Adrenal gland (tissue), 12 donors: ENCODE results near the gene PLA2G4F. TPM values are rescaled to one million over a fixed set of nuclear protein-coding genes. Genes with fewer than 3 reads are reported as not detected.

ENCODE experiments used
- DNase-seq, 7 donors: peaks; one replicate each; pipeline ENCODE4 v3.0.0-alpha.2; 2019 to 2020
- H3K27ac ChIP-seq, 5 donors: fragments of 200-600 bp; sonication (generic) in 4 of 5; 1 replicate in 3 of 5; 2 replicates in 2 of 5; pipeline versions ENCODE4 v1.5.1 to v1.8.0; 2016 to 2020; ENCODE audit warnings: mild to moderate bottlenecking in 1 of 5
- H3K27me3 ChIP-seq: fragments of 200-600 bp; 2 replicates; pipeline ENCODE4 v1.8.0; 2021
- H3K36me3 ChIP-seq, 2 donors: fragments of 200-600 bp; replicated peaks in 1 of 2; 1 replicate in 1 of 2; 2 replicates in 1 of 2; pipeline versions ENCODE4 v1.5.1 to v1.8.0; 2018 to 2022
- H3K4me1 ChIP-seq, 2 donors: fragments of 200-600 bp; replicated peaks in 1 of 2; 1 replicate in 1 of 2; 2 replicates in 1 of 2; pipeline versions ENCODE4 v1.5.1 to v1.8.0; 2018 to 2021
- H3K4me3 ChIP-seq, 4 donors: fragments of 200-600 bp; sonication (generic) in 3 of 4; one replicate each; pipeline ENCODE4 v1.5.1; 2016 to 2018
- H3K9me3 ChIP-seq, 3 donors: fragments of 200-600 bp; sonication (generic) in 1 of 3; replicated peaks in 1 of 3; 1 replicate in 2 of 3; 2 replicates in 1 of 3; pipeline versions ENCODE4 v1.5.1 to v1.8.0; 2016 to 2021
- POLR2A ChIP-seq, 2 donors: fragments of 450-650 bp; IDR thresholded peaks; one replicate each; pipeline ENCODE4 v1.6.1; 2017; ENCODE audit warnings: antibody characterized with exemption in 2 of 2, mild to moderate bottlenecking in 2 of 2, moderate library complexity in 1 of 2
- WGBS, 4 donors: extraction: QIAGEN DNeasy Blood & Tissue Kit in 2 of 4; methylation state at CpG; one replicate each; pipeline versions ENCODE4 v1.1.5 to v1.1.7; 2013 to 2017; 5-methylcytosine and 5-hydroxymethylcytosine counted together
- intact Hi-C, 2 donors: fragments of 100-400 bp; cut with DNase I; formaldehyde crosslinking; loops; one replicate each; pipeline versions ENCODE4 v1.14.1 to v1.15.0; 2022 to 2023
- polyA plus RNA-seq, 3 donors: library from polyadenylated mRNA; stranded (reverse); fragments of 200-250 nt in 2 of 3; fragments of 350-450 nt in 1 of 3; fragmentation: Illumina TruSeq in 1 of 3; extraction: RNeasy Lipid Tissue Mini Kit (QIAGEN cat#74804) in 1 of 3; gene quantifications; one replicate each; pipeline ENCODE4 v1.2.3, GENCODE V29; 2013 to 2014
- total RNA-seq, 9 donors: library from RNA; depleted of rRNA in 4 of 9; stranded (reverse); fragments of >200 nt in 4 of 9; fragments of 120-200 nt in 1 of 9; fragmentation: NEBNext Ultra II Directional in 1 of 9; extraction: Animal tissue kit (Norgen Biotek cat#: 25700) in 1 of 9; gene quantifications; one replicate each; pipeline versions ENCODE4 v1.1.0 to v1.2.4, GENCODE V29; 2013 to 2023
- TF ChIP-seq, protein P1 (sequence below), 6 experiments: fragments of 450-650 bp in 4 of 6; fragments of 200-600 bp in 2 of 6; sonication (generic) in 1 of 6; IDR thresholded peaks; 1 replicate in 5 of 6; 2 replicates in 1 of 6; pipeline versions ENCODE4 v1.5.1 to v1.8.0; 2016 to 2021; ENCODE audit warnings: antibody characterized with exemption in 6 of 6, mild to moderate bottlenecking in 2 of 6, moderate library complexity in 1 of 6
- donor health status: healthy with polysubstance abuse.
- donor health status: Bipolar disorder and iron deficiency.
- donor health status: DM: yes; HTN: yes; CAD: no.
- donor health status: DM: no; HTN: no; CAD: no.
- donor health status: DM: no; HTN: no; CAD: no.
- donor health status: DM: yes; HTN: yes; CAD: no.

Gene PLA2G4F
- total and polyA plus RNA-seq, 12 donors = 0.03 to 0.29 (median 0.11) TPM; not detected in 9

DNA sequence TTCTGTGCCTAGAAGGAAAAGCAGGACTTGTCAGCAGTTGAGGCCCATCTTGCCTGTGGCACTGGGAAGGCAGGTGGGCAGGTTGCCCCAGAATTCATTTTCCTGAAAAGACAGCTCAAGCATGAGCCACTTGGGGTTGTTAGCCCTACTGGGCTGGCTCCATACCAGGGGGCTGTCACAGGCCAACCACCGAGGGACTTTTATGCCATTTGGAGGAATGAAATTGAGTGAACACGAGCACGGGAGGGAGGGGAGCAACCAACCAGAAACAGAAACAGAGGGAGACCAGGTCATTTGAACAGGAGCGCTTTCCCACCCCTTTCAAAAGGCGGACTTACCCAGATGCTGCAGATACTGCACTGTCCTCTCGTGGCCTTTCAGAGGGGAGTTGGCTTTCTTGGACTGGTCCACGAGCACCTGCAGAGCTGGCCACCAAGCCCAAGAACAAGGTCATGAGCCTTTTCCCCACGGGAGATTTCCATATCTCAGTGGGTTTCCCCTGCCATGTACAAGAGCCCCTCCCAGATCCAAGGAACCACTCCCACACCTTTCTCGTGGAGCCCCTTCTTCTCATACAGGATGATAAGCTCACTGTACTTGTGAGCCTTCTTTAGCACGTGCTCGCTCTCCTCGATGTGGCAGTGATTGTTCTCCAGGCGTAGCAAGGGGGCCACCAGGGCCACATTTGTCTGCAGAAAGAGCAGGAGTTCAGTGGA, 9.9 kb upstream of the PLA2G4F start:
- Histone ChIP-seq H3K27me3 (no peaks in the 10 kb centered on the region), H3K4me3 (no peak overlapping the region), H3K27ac (no peak overlapping the region), H3K36me3 (peaks cover 0 to 98% of the 10 kb centered on the region in 2 donors), H3K9me3 (no peaks in the 10 kb centered on the region), H3K4me1 (peaks cover 9 to 10% of the 10 kb centered on the region in 2 donors)
- peak in 1 of 7 donors; percentile 45 for DNase-seq
- TF ChIP-seq POLR2A (IDR thresholded peaks at IDR 0.05) = no peak
- TF ChIP-seq, protein P1, sequence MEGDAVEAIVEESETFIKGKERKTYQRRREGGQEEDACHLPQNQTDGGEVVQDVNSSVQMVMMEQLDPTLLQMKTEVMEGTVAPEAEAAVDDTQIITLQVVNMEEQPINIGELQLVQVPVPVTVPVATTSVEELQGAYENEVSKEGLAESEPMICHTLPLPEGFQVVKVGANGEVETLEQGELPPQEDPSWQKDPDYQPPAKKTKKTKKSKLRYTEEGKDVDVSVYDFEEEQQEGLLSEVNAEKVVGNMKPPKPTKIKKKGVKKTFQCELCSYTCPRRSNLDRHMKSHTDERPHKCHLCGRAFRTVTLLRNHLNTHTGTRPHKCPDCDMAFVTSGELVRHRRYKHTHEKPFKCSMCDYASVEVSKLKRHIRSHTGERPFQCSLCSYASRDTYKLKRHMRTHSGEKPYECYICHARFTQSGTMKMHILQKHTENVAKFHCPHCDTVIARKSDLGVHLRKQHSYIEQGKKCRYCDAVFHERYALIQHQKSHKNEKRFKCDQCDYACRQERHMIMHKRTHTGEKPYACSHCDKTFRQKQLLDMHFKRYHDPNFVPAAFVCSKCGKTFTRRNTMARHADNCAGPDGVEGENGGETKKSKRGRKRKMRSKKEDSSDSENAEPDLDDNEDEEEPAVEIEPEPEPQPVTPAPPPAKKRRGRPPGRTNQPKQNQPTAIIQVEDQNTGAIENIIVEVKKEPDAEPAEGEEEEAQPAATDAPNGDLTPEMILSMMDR (IDR thresholded peaks at IDR 0.05) = no peak
- intact Hi-C loops = no loop called here
- 95 to 96% (median 95%) methylated on average over 13 of the region's 13 CpGs for WGBS, 4 donors

- intact Hi-C loops = no loop called here
- whole genome bisulfite sequencing, 4 donors = 81 to 93% (median 88%) methylated on average over 6 of the region's 6 CpGs
- H3K9me3 ChIP-seq = no peaks in the 10 kb centered on the region
- H3K36me3 ChIP-seq = peaks cover 0 to 100% of the 10 kb centered on the region in 2 donors
- peaks cover 9 to 10% of the 10 kb centered on the region in 2 donors for H3K4me1 ChIP-seq
- no peaks in the 10 kb centered on the region for H3K27me3 ChIP-seq
- TF ChIP-seq, protein P1 (IDR thresholded peaks at IDR 0.05) = no peak
- TF ChIP-seq POLR2A (IDR thresholded peaks at IDR 0.05) = no peak
- no peak overlapping the region for H3K27ac ChIP-seq
- no peak for DNase-seq
- no peak overlapping the region for H3K4me3 ChIP-seq
These were observed 8.7 kb upstream of the PLA2G4F start for GRCh38 chr15:42165106-42165505.

DNA sequence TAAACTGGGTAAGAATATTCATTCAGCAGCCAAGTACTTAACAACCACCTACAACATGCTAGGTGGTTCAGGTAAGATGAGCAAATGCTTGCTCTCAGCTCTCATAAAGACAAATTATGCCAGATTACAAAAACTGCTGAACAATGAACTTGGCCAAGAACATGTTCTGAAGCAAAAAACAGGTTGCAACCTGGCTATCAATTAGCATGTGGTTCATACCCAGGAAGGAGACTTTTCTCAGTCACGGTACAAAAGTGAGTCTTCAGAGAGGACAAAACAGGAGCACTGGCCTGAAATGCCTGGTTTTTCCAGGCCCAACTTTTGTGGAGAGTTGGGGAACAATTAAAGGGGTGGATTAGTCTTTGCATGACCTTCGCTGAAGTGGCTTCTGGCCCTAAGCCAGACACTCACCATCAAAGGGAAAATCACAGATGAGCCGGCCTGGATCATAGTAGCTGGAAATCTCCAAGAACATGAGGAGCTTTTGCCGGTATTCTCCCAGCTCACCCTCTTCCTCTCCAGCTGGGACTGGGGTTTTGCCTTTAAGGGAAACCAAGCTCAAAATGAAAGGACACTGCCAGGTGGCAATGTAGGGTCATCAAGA, 7.6 kb upstream of the PLA2G4F start:
- no peak for TF ChIP-seq POLR2A (IDR thresholded peaks at IDR 0.05)
- TF ChIP-seq, protein P1 (IDR thresholded peaks at IDR 0.05) = no peak
- intact Hi-C loops = no loop called here
- no peaks in the 10 kb centered on the region for H3K27me3 ChIP-seq
- H3K36me3 ChIP-seq = peaks cover 0 to 100% of the 10 kb centered on the region in 2 donors
- H3K27ac ChIP-seq = peak overlapping the region in 1 of 5 donors; percentile 12
- WGBS, 4 donors = 54 to 60% (median 57%) methylated on average over 4 of the region's 4 CpGs
- peak; percentile 25 to 79 (median 65) for DNase-seq
- no peaks in the 10 kb centered on the region for H3K9me3 ChIP-seq
- no peak overlapping the region for H3K4me3 ChIP-seq
- H3K4me1 ChIP-seq = peaks cover 10% of the 10 kb centered on the region in 2 donors

- H3K36me3 ChIP-seq = peaks cover 0 to 94% of the 10 kb centered on the region in 2 donors
- no peak overlapping the region for H3K4me3 ChIP-seq
- no peak overlapping the region for H3K27ac ChIP-seq
- no peaks in the 10 kb centered on the region for H3K9me3 ChIP-seq
- DNase-seq = peak in 2 of 7 donors; percentile 16 to 45
- H3K4me1 ChIP-seq = peaks cover 15 to 18% of the 10 kb centered on the region in 2 donors
- WGBS, 4 donors = 93 to 96% (median 94%) methylated on average over 8 to 9 of the region's 9 CpGs
- intact Hi-C loops = no loop called here
- no peaks in the 10 kb centered on the region for H3K27me3 ChIP-seq
- no peak for TF ChIP-seq POLR2A (IDR thresholded peaks at IDR 0.05)
- TF ChIP-seq, protein P1 (IDR thresholded peaks at IDR 0.05) = no peak
These were observed 6.9 kb upstream of the PLA2G4F start for GRCh38 chr15:42163291-42163690.
